Neural cell (in vitro differentiated cells): ENCODE results near the gene ADCY2. TPM values are rescaled to one million over a fixed set of nuclear protein-coding genes. Genes with fewer than 3 reads are reported as not detected.

Experiments used
- H2AFZ ChIP-seq: fragments of 200-600, 300-800 bp; sonication (generic), shearing (Covaris generic); 2 replicates; pipeline ENCODE4 v1.6.0; 2014; ENCODE audit warnings: low read depth, mild to moderate bottlenecking, antibody characterized with exemption, low read length, moderate library complexity
- H3F3A ChIP-seq: fragments of 200-600 bp; shearing (Covaris generic); 2 replicates; pipeline ENCODE4 v1.6.1; 2016; ENCODE audit warnings: mild to moderate bottlenecking, moderate library complexity, mixed read lengths, antibody characterized with exemption, low read length; ENCODE audit not compliant: insufficient read depth, poor library complexity, severe bottlenecking
- H3K27ac ChIP-seq: fragments of 200-600, 300-800 bp; sonication (generic), shearing (Covaris generic); 2 replicates; pipeline ENCODE4 v1.5.1; 2014; ENCODE audit warnings: mild to moderate bottlenecking, low read length, moderate library complexity
- H3K27me3 ChIP-seq: fragments of 300-800, 200-600 bp; sonication (generic), shearing (Covaris generic); 2 replicates; pipeline ENCODE4 v1.6.0; 2014; ENCODE audit warnings: mild to moderate bottlenecking, low read depth, low read length, moderate library complexity; ENCODE audit not compliant: insufficient read depth
- H3K36me3 ChIP-seq: fragments of 300-800, 200-600 bp; sonication (generic), shearing (Covaris generic); 2 replicates; pipeline ENCODE4 v1.5.1; 2014; ENCODE audit warnings: mild to moderate bottlenecking, antibody characterized with exemption, low read length, moderate library complexity; ENCODE audit not compliant: insufficient read depth
- H3K4me2 ChIP-seq: fragments of 300-800, 200-600 bp; sonication (generic), shearing (Covaris generic); 2 replicates; pipeline ENCODE4 v1.6.0; 2014; ENCODE audit warnings: mild to moderate bottlenecking, low read length
- H3K4me3 ChIP-seq: fragments of 300-800, 200-600 bp; sonication (generic), shearing (Covaris generic); 2 replicates; pipeline ENCODE4 v1.5.1; 2014; ENCODE audit warnings: mild to moderate bottlenecking, low read length, moderate library complexity
- H3K79me2 ChIP-seq: fragments of 200-600 bp; shearing (Covaris generic); replicated peaks from 2 replicates; pipeline ENCODE4 v1.6.0; 2014; ENCODE audit warnings: mild to moderate bottlenecking, low read length, moderate library complexity; ENCODE audit not compliant: insufficient read depth
- H3K9ac ChIP-seq: fragments of 300-800, 200-600 bp; sonication (generic), shearing (Covaris generic); 2 replicates; pipeline ENCODE4 v1.6.1; 2016; ENCODE audit warnings: mild to moderate bottlenecking, low read length, mixed read lengths
- H3K9me2 ChIP-seq: fragments of 200-600 bp; shearing (Covaris generic); 2 replicates; pipeline ENCODE4 v1.6.1; 2016; ENCODE audit warnings: mild to moderate bottlenecking, low read length, mixed read lengths; ENCODE audit not compliant: insufficient read depth
- H3K9me3 ChIP-seq: fragments of 200-600, 300-800 bp; sonication (generic), shearing (Covaris generic); 2 replicates; pipeline ENCODE4 v1.6.1; 2016; ENCODE audit warnings: mild to moderate bottlenecking, mixed run types, low read length, moderate library complexity, mixed read lengths
- H4K20me1 ChIP-seq: fragments of 200-600 bp; shearing (Covaris generic); 2 replicates; pipeline ENCODE4 v1.6.1; 2016; ENCODE audit warnings: mild to moderate bottlenecking, mixed run types; ENCODE audit not compliant: insufficient read depth
- CTCF ChIP-seq: fragments of 450-650 bp; IDR thresholded peaks from 2 replicates; pipeline ENCODE4 v1.5.1; 2014; ENCODE audit warnings: antibody characterized with exemption, mild to moderate bottlenecking, moderate library complexity; ENCODE audit not compliant: poor library complexity, severe bottlenecking
- EP300 ChIP-seq: fragments of 450-650 bp; conservative IDR thresholded peaks from 2 replicates; pipeline ENCODE4 v1.6.1; 2014; ENCODE audit warnings: antibody characterized with exemption, mild to moderate bottlenecking, moderate library complexity; ENCODE audit not compliant: poor library complexity, severe bottlenecking
- EZH2 ChIP-seq: fragments of 200-600, 300-800 bp; shearing (Covaris generic), sonication (generic); IDR thresholded peaks from 2 replicates; pipeline ENCODE4 v1.6.1; 2014; ENCODE audit warnings: antibody characterized with exemption, low read length, borderline replicate concordance, mild to moderate bottlenecking; ENCODE audit not compliant: insufficient read depth, poor library complexity, severe bottlenecking
- MXI1 ChIP-seq: fragments of 450-650 bp; conservative IDR thresholded peaks from 2 replicates; pipeline ENCODE4 v1.6.1; 2014; ENCODE audit warnings: antibody characterized with exemption, mild to moderate bottlenecking; ENCODE audit not compliant: poor library complexity, severe bottlenecking
- POLR2AphosphoS5 ChIP-seq: IDR thresholded peaks from 2 replicates; pipeline ENCODE4 v1.6.1; 2012
- RAD21 ChIP-seq: fragments of 450-650 bp; conservative IDR thresholded peaks from 2 replicates; pipeline ENCODE4 v1.6.1; 2014; ENCODE audit warnings: antibody characterized with exemption, mild to moderate bottlenecking, moderate library complexity
- SMC3 ChIP-seq: fragments of 450-650 bp; conservative IDR thresholded peaks from 2 replicates; pipeline ENCODE4 v1.6.1; 2014; ENCODE audit warnings: antibody characterized with exemption, mild to moderate bottlenecking, moderate library complexity; ENCODE audit not compliant: poor library complexity
- TAF1 ChIP-seq: IDR thresholded peaks from 2 replicates; pipeline ENCODE4 v1.6.1; 2012; ENCODE audit warnings: low read depth
- polyA plus RNA-seq: library from polyadenylated mRNA; depleted of rRNA; stranded (reverse); fragments of >200 nt; gene quantifications from 2 replicates; pipeline ENCODE4 v1.2.3, GENCODE V29; 2014
- TF ChIP-seq, protein P1 (sequence below): IDR thresholded peaks from 2 replicates; pipeline ENCODE4 v1.6.1; 2012; ENCODE audit warnings: borderline replicate concordance

Gene ADCY2
- polyA plus RNA-seq, 1 donor from 2014 or later, result 1.9 TPM

DNA sequence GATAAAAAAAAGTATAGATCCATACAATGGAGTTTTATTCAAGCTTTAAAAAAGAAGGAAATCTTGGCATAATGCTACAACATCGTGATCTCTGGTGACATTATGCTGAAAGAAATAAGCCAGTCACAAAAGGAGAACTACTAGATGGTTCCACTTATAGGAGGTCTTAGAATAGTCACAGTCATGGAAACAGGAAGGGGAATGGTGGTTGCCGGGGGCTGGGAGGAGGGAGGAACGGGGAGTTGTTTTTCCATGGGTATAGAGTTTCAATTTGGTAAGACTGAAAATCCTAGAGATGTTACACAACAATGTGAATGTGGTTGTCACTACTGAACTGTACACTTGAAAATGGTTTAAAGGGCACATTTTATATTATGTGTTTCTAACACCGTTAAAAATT lies 360.5 kb downstream of the ADCY2 start:
- Histone ChIP-seq H2AFZ (no peak overlapping the region), H3K4me2 (no peak overlapping the region), H3K79me2 (no peaks in the 10 kb centered on the region), H3K9ac (no peak overlapping the region), H4K20me1 (no peaks in the 10 kb centered on the region), H3K27ac (no peak overlapping the region), H3K27me3 (no peaks in the 10 kb centered on the region), H3F3A (no peaks in the 10 kb centered on the region), H3K4me3 (no peak overlapping the region), H3K9me3 (no peaks in the 10 kb centered on the region), H3K36me3 (no peaks in the 10 kb centered on the region), H3K9me2 (no peaks in the 10 kb centered on the region)
- no peak for TF ChIP-seq MXI1
- no peak for TF ChIP-seq SMC3
- no peak for TF ChIP-seq RAD21
- TF ChIP-seq, protein P1, sequence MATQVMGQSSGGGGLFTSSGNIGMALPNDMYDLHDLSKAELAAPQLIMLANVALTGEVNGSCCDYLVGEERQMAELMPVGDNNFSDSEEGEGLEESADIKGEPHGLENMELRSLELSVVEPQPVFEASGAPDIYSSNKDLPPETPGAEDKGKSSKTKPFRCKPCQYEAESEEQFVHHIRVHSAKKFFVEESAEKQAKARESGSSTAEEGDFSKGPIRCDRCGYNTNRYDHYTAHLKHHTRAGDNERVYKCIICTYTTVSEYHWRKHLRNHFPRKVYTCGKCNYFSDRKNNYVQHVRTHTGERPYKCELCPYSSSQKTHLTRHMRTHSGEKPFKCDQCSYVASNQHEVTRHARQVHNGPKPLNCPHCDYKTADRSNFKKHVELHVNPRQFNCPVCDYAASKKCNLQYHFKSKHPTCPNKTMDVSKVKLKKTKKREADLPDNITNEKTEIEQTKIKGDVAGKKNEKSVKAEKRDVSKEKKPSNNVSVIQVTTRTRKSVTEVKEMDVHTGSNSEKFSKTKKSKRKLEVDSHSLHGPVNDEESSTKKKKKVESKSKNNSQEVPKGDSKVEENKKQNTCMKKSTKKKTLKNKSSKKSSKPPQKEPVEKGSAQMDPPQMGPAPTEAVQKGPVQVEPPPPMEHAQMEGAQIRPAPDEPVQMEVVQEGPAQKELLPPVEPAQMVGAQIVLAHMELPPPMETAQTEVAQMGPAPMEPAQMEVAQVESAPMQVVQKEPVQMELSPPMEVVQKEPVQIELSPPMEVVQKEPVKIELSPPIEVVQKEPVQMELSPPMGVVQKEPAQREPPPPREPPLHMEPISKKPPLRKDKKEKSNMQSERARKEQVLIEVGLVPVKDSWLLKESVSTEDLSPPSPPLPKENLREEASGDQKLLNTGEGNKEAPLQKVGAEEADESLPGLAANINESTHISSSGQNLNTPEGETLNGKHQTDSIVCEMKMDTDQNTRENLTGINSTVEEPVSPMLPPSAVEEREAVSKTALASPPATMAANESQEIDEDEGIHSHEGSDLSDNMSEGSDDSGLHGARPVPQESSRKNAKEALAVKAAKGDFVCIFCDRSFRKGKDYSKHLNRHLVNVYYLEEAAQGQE, result no peak
- TF ChIP-seq CTCF, result no peak
- TF ChIP-seq EZH2, result no peak
- no peak for TF ChIP-seq EP300
- TF ChIP-seq TAF1, result no peak
- TF ChIP-seq POLR2AphosphoS5, result no peak

DNA sequence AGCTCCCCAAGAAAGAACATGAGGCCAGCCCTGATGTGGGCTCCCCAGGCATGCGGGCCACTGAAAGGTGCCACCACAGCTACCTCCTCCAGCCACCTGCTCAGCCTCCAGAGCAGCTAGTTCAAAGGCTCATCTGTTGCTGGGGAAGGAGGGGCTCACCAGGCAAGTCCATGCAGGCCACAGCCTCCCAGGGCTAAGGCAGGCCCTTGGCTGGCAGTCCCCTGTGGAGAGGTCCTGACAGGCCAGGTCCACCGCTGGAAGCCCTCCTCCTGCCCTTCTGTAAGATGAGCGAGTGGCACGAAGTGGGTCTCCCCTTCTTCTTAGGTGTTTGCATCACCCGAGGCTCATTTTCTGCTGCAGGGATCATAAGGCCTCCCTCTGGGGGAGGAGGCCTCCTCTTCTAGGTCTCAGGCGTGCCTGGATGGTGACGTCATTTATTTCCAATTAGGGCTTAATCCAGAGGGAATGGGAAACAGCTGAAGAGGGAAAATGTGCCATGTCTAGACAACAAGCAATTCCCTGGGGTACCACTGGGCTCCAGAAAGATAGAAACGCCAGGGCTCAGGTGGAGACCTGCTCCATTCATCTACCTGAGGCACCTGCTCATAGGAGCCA lies 363.4 kb downstream of the ADCY2 start:
- H3K27me3 ChIP-seq, result no peaks in the 10 kb centered on the region

More for the DNA sequence above, 363.4 kb downstream of the ADCY2 start:
- Histone ChIP-seq H3K9me2 (no peaks in the 10 kb centered on the region), H3K36me3 (no peaks in the 10 kb centered on the region), H2AFZ (no peak overlapping the region), H3K9ac (no peak overlapping the region), H3K27ac (no peak overlapping the region), H3F3A (no peaks in the 10 kb centered on the region), H3K4me3 (no peak overlapping the region), H3K4me2 (no peak overlapping the region), H3K9me3 (no peaks in the 10 kb centered on the region), H4K20me1 (no peaks in the 10 kb centered on the region), H3K79me2 (no peaks in the 10 kb centered on the region)
- TF ChIP-seq MXI1 (no peak), POLR2AphosphoS5 (no peak), EZH2 (no peak), TAF1 (no peak), EP300 (no peak), CTCF (no peak), SMC3 (no peak), RAD21 (no peak)
- TF ChIP-seq, protein P1, result no peak
